Smooth muscle cell (in vitro differentiated cells): ENCODE results near the gene ACOXL. TPM values are rescaled to one million over a fixed set of nuclear protein-coding genes. Genes with fewer than 3 reads are reported as not detected.

Experiments used
- DNase-seq: peaks from one replicate; lab custom pipeline; 2025; ENCODE audit not compliant: unreplicated experiment; lab: John Stamatoyannopoulos, UW
- H2AFZ ChIP-seq: fragments of 200-600 bp; sonication (generic); 2 replicates; pipeline ENCODE4 v1.6.0; 2016; ENCODE audit warnings: antibody characterized with exemption, low read depth, mild to moderate bottlenecking
- H3F3A ChIP-seq: fragments of 200-600 bp; sonication (generic); 2 replicates; pipeline ENCODE4 v1.6.0; 2017; ENCODE audit warnings: antibody characterized with exemption, low read depth
- H3K27ac ChIP-seq: fragments of 200-600 bp; sonication (generic); 2 replicates; pipeline ENCODE4 v1.5.1; 2016; ENCODE audit warnings: low read depth, mild to moderate bottlenecking
- H3K27me3 ChIP-seq: fragments of 200-600 bp; sonication (generic); 2 replicates; pipeline ENCODE4 v1.6.1; 2016; ENCODE audit warnings: low read depth, mild to moderate bottlenecking
- H3K36me3 ChIP-seq: fragments of 200-600 bp; sonication (generic); 2 replicates; pipeline ENCODE4 v1.5.1; 2016; ENCODE audit warnings: low read depth
- H3K4me1 ChIP-seq: fragments of 200-600 bp; sonication (generic); 2 replicates; pipeline ENCODE4 v1.5.1; 2016; ENCODE audit warnings: low read depth
- H3K4me2 ChIP-seq: fragments of 200-600 bp; sonication (generic); 2 replicates; pipeline ENCODE4 v1.6.0; 2016; ENCODE audit warnings: mild to moderate bottlenecking
- H3K4me3 ChIP-seq: fragments of 200-600 bp; sonication (generic); 2 replicates; pipeline ENCODE4 v1.5.1; 2016; ENCODE audit warnings: mild to moderate bottlenecking
- H3K79me2 ChIP-seq: fragments of 200-600 bp; sonication (generic); 2 replicates; pipeline ENCODE4 v1.6.0; 2016; ENCODE audit warnings: low read depth, mild to moderate bottlenecking
- H3K9ac ChIP-seq: fragments of 200-600 bp; sonication (generic); 2 replicates; pipeline ENCODE4 v1.6.0; 2016; ENCODE audit warnings: low read depth
- H3K9me3 ChIP-seq: fragments of 200-600 bp; sonication (generic); replicated peaks from 2 replicates; pipeline ENCODE4 v1.5.1; 2016; ENCODE audit warnings: low read depth
- H4K20me1 ChIP-seq: fragments of 200-600 bp; sonication (generic); 2 replicates; pipeline ENCODE4 v1.6.0; 2016; ENCODE audit warnings: low read depth
- CTCF ChIP-seq: fragments of 200-600 bp; sonication (generic); IDR thresholded peaks from 2 replicates; pipeline ENCODE4 v1.5.1; 2017; ENCODE audit warnings: borderline replicate concordance, mild to moderate bottlenecking, antibody characterized with exemption; ENCODE audit not compliant: insufficient read depth, poor library complexity, severe bottlenecking
- WGBS: methylation state at CpG from one replicate; pipeline ENCODE4 v1.1.7; 2016; ENCODE audit warnings: low lambda C conversion rate; 5-methylcytosine and 5-hydroxymethylcytosine counted together
- polyA plus RNA-seq: library from polyadenylated mRNA; unstranded; fragments of >200 nt; fragmentation: Nextera tagmentation; extraction: Ambion mirVana; gene quantifications from 2 replicates; pipeline ENCODE4 v1.2.1, GENCODE V29; 2016
- total RNA-seq: library from RNA; depleted of rRNA; stranded (reverse); fragments of >200 nt; gene quantifications from 2 replicates; pipeline ENCODE4 v1.2.3, GENCODE V29; 2014

Gene ACOXL
- total and polyA plus RNA-seq, 2 experiments from 2014 or later: not detected

GRCh38 chr2:110874453-110875383 lies 142.3 kb downstream of the ACOXL start:
- 88% methylated on average over 24 of the region's 24 CpGs for WGBS
- Histone ChIP-seq H3K9ac (no peak overlapping the region), H3K27me3 (peaks cover 5% of the 10 kb centered on the region), H2AFZ (no peak overlapping the region), H3K27ac (no peak overlapping the region), H3K79me2 (no peaks in the 10 kb centered on the region), H3K36me3 (no peaks in the 10 kb centered on the region), H3K4me2 (no peak overlapping the region), H4K20me1 (no peaks in the 10 kb centered on the region), H3K4me3 (no peak overlapping the region), H3K9me3 (no peaks in the 10 kb centered on the region), H3F3A (no peaks in the 10 kb centered on the region), H3K4me1 (no peaks in the 10 kb centered on the region)
- TF ChIP-seq CTCF: no peak
- DNase-seq: no peak

GRCh38 chr2:110875384-110875725 lies 143.0 kb downstream of the ACOXL start:
- WGBS: 92% methylated on average over 6 of the region's 6 CpGs
- Histone ChIP-seq H3K9ac (no peak overlapping the region), H2AFZ (no peak overlapping the region), H4K20me1 (no peaks in the 10 kb centered on the region), H3K27ac (no peak overlapping the region), H3K4me1 (no peaks in the 10 kb centered on the region), H3K4me3 (no peak overlapping the region), H3K9me3 (no peaks in the 10 kb centered on the region), H3K4me2 (no peak overlapping the region), H3K36me3 (no peaks in the 10 kb centered on the region), H3K27me3 (peaks cover 5% of the 10 kb centered on the region), H3F3A (no peaks in the 10 kb centered on the region), H3K79me2 (no peaks in the 10 kb centered on the region)
- no peak for TF ChIP-seq CTCF
- DNase-seq: no peak

- no peaks in the 10 kb centered on the region for H3F3A ChIP-seq
- DNase-seq: no peak
- H4K20me1 ChIP-seq: no peaks in the 10 kb centered on the region
- no peak overlapping the region for H3K27ac ChIP-seq
- H3K36me3 ChIP-seq: no peaks in the 10 kb centered on the region
- no peak overlapping the region for H2AFZ ChIP-seq
- WGBS: 82% methylated on average over 18 of the region's 18 CpGs
- no peaks in the 10 kb centered on the region for H3K4me1 ChIP-seq
- H3K27me3 ChIP-seq: peaks cover under 1% of the 10 kb centered on the region
- H3K9ac ChIP-seq: no peak overlapping the region
- H3K9me3 ChIP-seq: no peaks in the 10 kb centered on the region
- TF ChIP-seq CTCF: peak; percentile 23
- no peak overlapping the region for H3K4me3 ChIP-seq
- no peak overlapping the region for H3K4me2 ChIP-seq
- no peaks in the 10 kb centered on the region for H3K79me2 ChIP-seq
Measured at GRCh38 chr2:110876167-110876999, 144.0 kb downstream of the ACOXL start.
